ENCODE measurements around the gene RBM47.
"Not testable (repeated sequence)": the region's sequence is repeated elsewhere in the genome, so short reads cannot be mapped to it uniquely, and the experiment has no call there.

The RBM47 gene

GRCh38 chr4:40394236-40394635, 235.4 kb downstream of the RBM47 start:
- no peak overlapping the region for H3K27ac ChIP-seq
- H3K9ac ChIP-seq: no peak overlapping the region
- no peak overlapping the region for H3K4me2 ChIP-seq (ENCODE audit: low read length)
- H3K79me2 ChIP-seq: no peaks in the 10 kb centered on the region
- H3K9me3 ChIP-seq (ENCODE audit: control insufficient read depth, low read length): no peaks in the 10 kb centered on the region
- H3K4me1 ChIP-seq: peaks cover 2% of the 10 kb centered on the region
- H3K36me3 ChIP-seq (ENCODE audit: control insufficient read depth, insufficient read depth, low read length): no peaks in the 10 kb centered on the region
- H2AFZ ChIP-seq: no peak overlapping the region
- H3K4me3 ChIP-seq (ENCODE audit: low read depth, low read length): no peak overlapping the region
- TF ChIP-seq CTCF (IDR thresholded peaks at IDR 0.05): no peak
- H3K27me3 ChIP-seq (ENCODE audit: control insufficient read depth, insufficient read depth, low read length): no peaks in the 10 kb centered on the region

GRCh38 chr4:40392241-40392640, 237.4 kb downstream of the RBM47 start:
- not testable (repeated sequence) for H3K36me3 ChIP-seq (ENCODE audit: control insufficient read depth, insufficient read depth, low read length); H3K27me3 ChIP-seq (ENCODE audit: control insufficient read depth, insufficient read depth, low read length); H3K4me3 ChIP-seq (ENCODE audit: low read depth, low read length); H2AFZ ChIP-seq; H3K4me2 ChIP-seq (ENCODE audit: low read length); H3K9ac ChIP-seq; H3K79me2 ChIP-seq; H3K27ac ChIP-seq; H3K4me1 ChIP-seq; H3K9me3 ChIP-seq (ENCODE audit: control insufficient read depth, low read length)

- no peaks in the 10 kb centered on the region for H3K79me2 ChIP-seq
- H3K4me1 ChIP-seq: no peaks in the 10 kb centered on the region
- no peak overlapping the region for H3K9ac ChIP-seq
Measured at GRCh38 chr4:40389986-40390385, 239.7 kb downstream of the RBM47 start.

GRCh38 chr4:40388239-40388638, 241.4 kb downstream of the RBM47 start:
- Histone ChIP-seq H3K9me3 (ENCODE audit: control insufficient read depth, low read length) (no peaks in the 10 kb centered on the region), H3K36me3 (ENCODE audit: control insufficient read depth, insufficient read depth, low read length) (no peaks in the 10 kb centered on the region), H3K4me3 (ENCODE audit: low read depth, low read length) (no peak overlapping the region), H3K27ac (no peak overlapping the region), H3K4me2 (ENCODE audit: low read length) (no peak overlapping the region), H3K4me1 (no peaks in the 10 kb centered on the region), H3K27me3 (ENCODE audit: control insufficient read depth, insufficient read depth, low read length) (no peaks in the 10 kb centered on the region), H3K9ac (no peak overlapping the region), H3K79me2 (no peaks in the 10 kb centered on the region), H2AFZ (no peak overlapping the region)
- no peak for TF ChIP-seq CTCF (IDR thresholded peaks at IDR 0.05)

More at GRCh38 chr4:40389986-40390385, 239.7 kb downstream of the RBM47 start:
- Histone ChIP-seq H3K9me3 (ENCODE audit: control insufficient read depth, low read length) (no peaks in the 10 kb centered on the region), H3K36me3 (ENCODE audit: control insufficient read depth, insufficient read depth, low read length) (no peaks in the 10 kb centered on the region), H2AFZ (no peak overlapping the region), H3K27me3 (ENCODE audit: control insufficient read depth, insufficient read depth, low read length) (no peaks in the 10 kb centered on the region), H3K27ac (no peak overlapping the region), H3K4me2 (ENCODE audit: low read length) (no peak overlapping the region), H3K4me3 (ENCODE audit: low read depth, low read length) (no peak overlapping the region)
- no peak for TF ChIP-seq CTCF (IDR thresholded peaks at IDR 0.05)

- Histone ChIP-seq H3K36me3 (ENCODE audit: control insufficient read depth, insufficient read depth, low read length) (no peaks in the 10 kb centered on the region), H3K9me3 (ENCODE audit: control insufficient read depth, low read length) (no peaks in the 10 kb centered on the region), H2AFZ (no peak overlapping the region), H3K27me3 (ENCODE audit: control insufficient read depth, insufficient read depth, low read length) (no peaks in the 10 kb centered on the region), H3K79me2 (no peaks in the 10 kb centered on the region), H3K27ac (no peak overlapping the region), H3K4me2 (ENCODE audit: low read length) (no peak overlapping the region), H3K4me3 (ENCODE audit: low read depth, low read length) (no peak overlapping the region), H3K9ac (no peak overlapping the region), H3K4me1 (no peaks in the 10 kb centered on the region)
- TF ChIP-seq CTCF (IDR thresholded peaks at IDR 0.05): no peak
Measured at GRCh38 chr4:40380647-40381046, 249.0 kb downstream of the RBM47 start.

Measured in parathyroid adenoma (tissue), 2 donors.